Spleen (tissue), 7 donors: ENCODE measurements around the gene ADAM19.

Experiments used
- POLR2A ChIP-seq, 3 donors: fragments of 450-650 bp; IDR thresholded peaks; one replicate each; pipeline ENCODE4 v1.5.1; 2017; ENCODE audit warnings: antibody characterized with exemption in 3 of 3, mild to moderate bottlenecking in 1 of 3
- POLR2AphosphoS5 ChIP-seq, 3 donors: sonication (generic); formaldehyde crosslinking; IDR thresholded peaks; one replicate each; pipeline ENCODE4 v1.5.1; 2017; ENCODE audit warnings: antibody characterized with exemption in 3 of 3
- TF ChIP-seq, protein P1 (sequence below), 11 experiments: fragments of 200-600 bp in 7 of 11; fragments of 450-650 bp in 4 of 11; sonication (generic) in 4 of 11; IDR thresholded peaks in 8 of 11; conservative IDR thresholded peaks in 3 of 11; 1 replicate in 7 of 11; 2 replicates in 4 of 11; pipeline versions ENCODE4 v1.4.0 to v1.8.0; 2016 to 2021; ENCODE audit warnings: antibody characterized with exemption in 11 of 11, inconsistent platforms in 4 of 11, mild to moderate bottlenecking in 1 of 11
- donor health status: DM: no; HTN: no; CAD: no; lungs with moderate emphysema.
- donor health status: DM: no; HTN: no; CAD: no.
- donor health status: DM: no; HTN: no; CAD: no.

DNA sequence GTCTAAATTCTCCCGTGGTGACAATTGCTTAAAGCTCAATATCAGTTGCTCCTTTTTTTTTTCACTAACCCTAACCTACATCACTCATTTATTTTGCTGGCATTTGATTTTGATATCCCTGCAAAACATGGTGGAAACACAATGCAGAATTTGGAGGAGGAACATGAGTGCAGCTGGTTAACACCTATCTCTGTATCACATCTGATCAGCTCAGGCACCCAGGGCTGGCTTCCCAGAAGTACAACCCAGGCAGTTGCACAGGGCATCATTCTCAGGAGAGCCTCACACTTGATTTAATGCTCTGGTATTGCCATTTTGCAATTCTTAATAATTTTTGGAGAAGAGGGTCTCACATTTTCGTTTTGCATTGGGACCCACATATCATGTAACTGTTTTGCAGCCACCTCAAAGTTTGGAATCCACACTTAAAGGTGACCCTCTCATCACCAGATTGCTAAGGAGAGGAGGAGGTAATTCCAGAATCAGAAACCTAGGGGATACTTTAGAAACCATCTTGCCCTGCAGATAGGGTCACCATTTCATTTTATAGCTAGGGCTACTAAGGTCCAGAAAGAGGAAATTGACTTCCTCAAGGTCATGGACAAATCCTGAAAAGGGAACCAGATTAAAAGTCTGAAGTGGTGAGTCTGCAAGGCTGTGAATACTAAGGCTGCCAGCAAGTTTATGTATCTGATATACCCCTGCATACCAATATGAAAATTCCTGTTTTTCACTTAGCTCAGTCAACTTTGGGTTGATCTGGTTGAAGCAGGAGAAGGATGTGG lies 19.3 kb upstream of the ADAM19 start:
- TF ChIP-seq, protein P1, sequence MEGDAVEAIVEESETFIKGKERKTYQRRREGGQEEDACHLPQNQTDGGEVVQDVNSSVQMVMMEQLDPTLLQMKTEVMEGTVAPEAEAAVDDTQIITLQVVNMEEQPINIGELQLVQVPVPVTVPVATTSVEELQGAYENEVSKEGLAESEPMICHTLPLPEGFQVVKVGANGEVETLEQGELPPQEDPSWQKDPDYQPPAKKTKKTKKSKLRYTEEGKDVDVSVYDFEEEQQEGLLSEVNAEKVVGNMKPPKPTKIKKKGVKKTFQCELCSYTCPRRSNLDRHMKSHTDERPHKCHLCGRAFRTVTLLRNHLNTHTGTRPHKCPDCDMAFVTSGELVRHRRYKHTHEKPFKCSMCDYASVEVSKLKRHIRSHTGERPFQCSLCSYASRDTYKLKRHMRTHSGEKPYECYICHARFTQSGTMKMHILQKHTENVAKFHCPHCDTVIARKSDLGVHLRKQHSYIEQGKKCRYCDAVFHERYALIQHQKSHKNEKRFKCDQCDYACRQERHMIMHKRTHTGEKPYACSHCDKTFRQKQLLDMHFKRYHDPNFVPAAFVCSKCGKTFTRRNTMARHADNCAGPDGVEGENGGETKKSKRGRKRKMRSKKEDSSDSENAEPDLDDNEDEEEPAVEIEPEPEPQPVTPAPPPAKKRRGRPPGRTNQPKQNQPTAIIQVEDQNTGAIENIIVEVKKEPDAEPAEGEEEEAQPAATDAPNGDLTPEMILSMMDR (IDR thresholded peaks at IDR 0.05 in 8 of 11, conservative IDR thresholded peaks at IDR 0.05 in 3 of 11): no peak
- no peak for TF ChIP-seq POLR2AphosphoS5 (IDR thresholded peaks at IDR 0.05)
- no peak for TF ChIP-seq POLR2A (IDR thresholded peaks at IDR 0.05)
